Upper lobe of left lung (tissue), 4 donors: Measurements from ENCODE around the gene CTBP1.

Experiments
- EP300 ChIP-seq, 4 donors: sonication (generic); formaldehyde crosslinking; IDR thresholded peaks; one replicate each; pipeline ENCODE4 v1.5.1; 2017; ENCODE audit warnings: antibody characterized with exemption in 4 of 4, control low read depth in 2 of 4
- POLR2A ChIP-seq, 4 donors: fragments of 450-650 bp; IDR thresholded peaks; one replicate each; pipeline ENCODE4 v1.5.1; 2016 to 2017; ENCODE audit warnings: antibody characterized with exemption in 4 of 4, mild to moderate bottlenecking in 2 of 4
- TF ChIP-seq, protein P1 (sequence below), 6 experiments: fragments of 450-650 bp in 4 of 6; fragments of 200-600 bp in 2 of 6; sonication (generic) in 2 of 6; IDR thresholded peaks; one replicate each; pipeline ENCODE4 v1.5.1; 2016 to 2019; ENCODE audit warnings: antibody characterized with exemption in 6 of 6

DNA sequence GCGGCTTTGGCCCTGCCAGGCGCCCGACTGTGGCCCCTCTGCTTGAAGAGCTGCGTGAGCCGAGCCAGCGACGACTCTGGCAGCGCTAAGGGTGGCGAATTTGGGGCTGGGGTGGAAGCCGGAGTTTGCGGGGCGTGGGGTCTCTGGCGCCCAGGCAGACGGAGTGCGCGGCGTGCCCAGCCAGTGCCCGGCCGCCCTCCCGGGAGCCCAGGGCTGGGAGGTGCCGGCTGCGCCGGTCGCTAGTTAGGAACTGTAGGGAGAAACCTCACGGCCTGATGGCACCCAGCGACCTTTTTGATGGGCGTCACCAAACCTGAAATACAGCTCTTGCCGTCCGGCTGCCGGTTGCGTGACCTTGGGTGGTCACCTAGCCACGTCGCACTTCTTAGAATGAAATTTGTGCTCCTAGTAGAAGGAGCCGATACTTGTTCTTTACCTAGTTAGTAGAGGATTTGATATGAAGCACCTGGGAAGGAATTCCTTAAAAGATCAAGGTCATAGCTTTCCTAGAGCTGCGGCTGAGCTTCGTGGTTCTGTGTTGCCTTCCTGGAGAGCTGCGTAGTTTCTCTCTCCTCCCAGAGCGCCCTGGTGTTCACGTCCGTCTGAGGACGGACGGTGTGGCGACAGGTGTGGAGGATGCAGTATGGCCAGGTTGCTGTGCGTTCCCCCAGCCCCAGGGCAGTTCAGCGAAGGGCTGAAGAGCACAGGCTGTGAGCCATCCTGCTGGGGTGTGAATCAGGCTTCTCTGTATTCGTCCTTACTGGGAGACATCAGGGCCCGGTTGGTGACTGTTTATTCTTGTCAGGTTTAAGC lies 41.4 kb upstream of the CTBP1 start:
- TF ChIP-seq EP300 (IDR thresholded peaks at IDR 0.05) (no peak), POLR2A (IDR thresholded peaks at IDR 0.05) (no peak)
- TF ChIP-seq, protein P1, sequence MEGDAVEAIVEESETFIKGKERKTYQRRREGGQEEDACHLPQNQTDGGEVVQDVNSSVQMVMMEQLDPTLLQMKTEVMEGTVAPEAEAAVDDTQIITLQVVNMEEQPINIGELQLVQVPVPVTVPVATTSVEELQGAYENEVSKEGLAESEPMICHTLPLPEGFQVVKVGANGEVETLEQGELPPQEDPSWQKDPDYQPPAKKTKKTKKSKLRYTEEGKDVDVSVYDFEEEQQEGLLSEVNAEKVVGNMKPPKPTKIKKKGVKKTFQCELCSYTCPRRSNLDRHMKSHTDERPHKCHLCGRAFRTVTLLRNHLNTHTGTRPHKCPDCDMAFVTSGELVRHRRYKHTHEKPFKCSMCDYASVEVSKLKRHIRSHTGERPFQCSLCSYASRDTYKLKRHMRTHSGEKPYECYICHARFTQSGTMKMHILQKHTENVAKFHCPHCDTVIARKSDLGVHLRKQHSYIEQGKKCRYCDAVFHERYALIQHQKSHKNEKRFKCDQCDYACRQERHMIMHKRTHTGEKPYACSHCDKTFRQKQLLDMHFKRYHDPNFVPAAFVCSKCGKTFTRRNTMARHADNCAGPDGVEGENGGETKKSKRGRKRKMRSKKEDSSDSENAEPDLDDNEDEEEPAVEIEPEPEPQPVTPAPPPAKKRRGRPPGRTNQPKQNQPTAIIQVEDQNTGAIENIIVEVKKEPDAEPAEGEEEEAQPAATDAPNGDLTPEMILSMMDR (IDR thresholded peaks at IDR 0.05): peak in 1 of 6 experiments; percentile 10
